CD4-positive, alpha-beta T cell treated with Interleukin-4 for 4 hours (primary cell): ENCODE measurements around the gene DNAH10.
A peak's percentile ranks its signal among the peaks of the same experiment; 100 is the strongest.

Experiments
- DNase-seq: peaks from one replicate; pipeline ENCODE4 v3.0.0-alpha.2; 2020

The DNAH10 gene

DNA sequence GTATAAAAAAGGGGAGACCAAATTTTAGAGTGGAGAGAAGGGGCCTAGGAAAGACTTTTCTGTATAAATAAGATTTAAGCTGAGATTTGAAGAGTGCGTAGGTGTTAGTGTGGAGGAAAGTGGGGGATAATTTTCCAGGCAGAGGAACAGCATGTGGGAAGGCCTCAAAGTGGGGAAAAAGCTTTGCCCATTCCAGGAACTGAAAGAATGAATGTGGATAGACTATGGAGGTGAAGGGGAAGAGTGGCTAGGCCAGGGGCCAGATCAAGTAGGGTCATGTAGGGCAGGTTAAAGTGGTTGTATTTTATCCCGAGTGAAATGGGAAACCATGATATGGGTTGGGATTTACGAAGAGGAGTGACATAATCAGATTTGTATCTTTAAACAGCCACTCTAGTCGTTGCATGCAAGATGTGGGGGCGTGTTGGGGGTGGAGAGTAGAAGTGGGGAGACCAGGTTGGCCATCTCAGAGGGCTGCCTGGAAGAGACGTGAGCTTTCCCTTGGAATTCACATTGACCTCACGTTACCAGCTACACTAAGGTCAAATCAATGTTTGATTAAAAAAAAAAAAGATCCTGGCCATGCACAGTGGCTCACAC is 214.2 kb downstream of the DNAH10 start:
- no peak for DNase-seq

DNA sequence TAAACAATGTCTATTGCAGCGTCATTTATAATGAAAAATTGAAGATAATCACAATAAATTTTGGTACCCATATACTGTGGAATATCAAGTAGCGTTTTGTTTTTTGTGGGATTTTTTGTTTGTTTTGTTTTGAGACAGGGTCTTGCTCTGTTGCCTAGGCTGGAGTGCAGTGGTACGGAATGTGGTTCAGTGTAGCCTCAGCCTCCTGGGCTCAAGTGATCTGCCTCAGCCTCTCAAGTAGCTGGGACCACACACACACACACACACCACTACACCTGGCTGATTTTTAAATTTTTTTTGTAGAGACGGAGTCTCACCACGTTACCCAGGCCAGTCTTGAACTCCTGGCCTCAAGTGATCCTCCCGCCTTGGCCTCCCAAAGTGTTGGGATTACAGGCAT is 217.5 kb downstream of the DNAH10 start:
- no peak for DNase-seq

DNA sequence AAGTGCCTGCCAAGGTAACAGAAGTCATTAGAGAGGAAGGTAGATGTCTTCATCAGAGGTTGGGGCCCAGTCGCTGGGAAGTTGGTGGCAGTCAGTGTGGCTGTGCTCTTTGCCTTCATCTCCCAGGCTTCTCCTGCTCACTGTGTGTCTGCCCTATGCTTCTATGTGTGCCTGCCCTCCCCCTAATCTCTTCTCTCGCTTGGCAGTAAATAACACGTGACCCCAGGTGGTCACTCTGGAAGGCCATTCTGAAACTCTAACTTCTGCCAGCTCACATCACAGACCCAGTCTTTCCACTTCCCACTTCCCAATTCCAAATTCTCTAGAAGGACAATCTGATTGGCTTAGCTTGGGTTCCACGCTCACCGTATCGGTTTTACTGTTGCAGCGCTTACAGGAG is 220.2 kb downstream of the DNAH10 start:
- no peak for DNase-seq

DNA sequence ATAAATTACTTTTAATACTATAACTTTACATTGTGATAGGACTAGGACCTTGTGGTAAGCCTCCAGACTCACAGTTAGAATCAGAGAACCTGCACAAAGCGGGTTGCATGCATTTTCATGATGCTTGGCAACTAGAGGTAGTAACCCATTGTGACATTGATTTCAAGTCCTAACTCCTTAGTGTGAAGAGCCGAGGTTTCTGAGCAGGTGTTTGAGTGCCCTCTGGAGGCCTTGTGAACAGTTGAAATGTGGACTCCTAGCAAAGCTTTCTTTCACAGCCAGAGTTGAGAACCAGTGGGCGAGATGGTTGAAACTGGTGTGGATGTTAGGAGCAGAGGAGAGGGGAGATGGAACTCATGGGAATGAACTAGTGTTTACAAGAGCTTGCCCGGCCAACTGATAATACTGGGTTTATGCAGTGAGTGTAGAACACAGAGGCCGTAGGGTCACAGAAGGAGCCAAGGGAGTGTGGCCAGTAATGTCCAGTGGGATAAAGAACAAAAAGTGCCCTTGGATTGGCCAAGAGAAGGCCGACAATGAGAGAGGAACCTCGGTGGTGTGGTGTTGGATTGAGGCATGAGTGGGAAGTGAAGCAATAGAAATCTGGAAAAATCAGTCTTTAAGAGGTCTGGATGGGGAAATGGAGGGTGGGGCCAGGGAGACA is 221.9 kb downstream of the DNAH10 start:
- peak; percentile 60 for DNase-seq

DNA sequence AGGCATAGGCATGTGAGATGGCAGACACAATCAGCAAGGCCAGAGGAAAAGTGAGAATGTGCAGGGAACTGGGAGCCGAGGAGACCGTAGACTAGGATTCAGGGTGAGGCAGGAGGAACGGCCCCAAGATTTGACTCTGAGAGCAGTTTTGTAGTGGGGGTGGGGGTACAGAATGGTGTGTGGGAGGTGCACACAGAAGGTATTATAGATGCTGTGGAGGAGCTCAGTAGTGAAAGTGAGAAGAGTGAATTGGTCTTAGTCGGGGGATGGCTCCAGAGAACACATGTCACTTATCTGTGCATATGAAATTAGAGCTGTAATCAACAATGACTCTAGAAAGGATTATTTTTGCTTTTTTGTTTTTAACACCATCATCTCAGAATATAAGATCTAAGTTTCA is 222.8 kb downstream of the DNAH10 start:
- DNase-seq: no peak
